Liver (tissue), 9 donors: ENCODE data around the gene GLIPR1L1. TPM values are rescaled to one million over a fixed set of nuclear protein-coding genes. Genes with fewer than 3 reads are reported as not detected.

Source experiments
- DNase-seq: peaks from one replicate; pipeline ENCODE4 v3.0.0-alpha.2; 2017; ENCODE audit warnings: low spot score
- H3K27ac ChIP-seq, 2 donors: one replicate each; pipeline ENCODE4 v1.7.0; 2013; ENCODE audit warnings: inconsistent platforms in 2 of 2, low read length in 2 of 2, control low read depth in 1 of 2, low read depth in 1 of 2, mild to moderate bottlenecking in 1 of 2
- H3K27me3 ChIP-seq, 4 donors: one replicate each; pipeline versions ENCODE4 v1.6.1 to v1.7.0; 2013; ENCODE audit warnings: low read length in 3 of 4, inconsistent platforms in 1 of 4, mild to moderate bottlenecking in 1 of 4, moderate library complexity in 1 of 4; ENCODE audit not compliant: control insufficient read depth in 4 of 4, insufficient read depth in 4 of 4
- H3K36me3 ChIP-seq, 4 donors: one replicate each; pipeline versions ENCODE4 v1.6.1 to v1.7.0; 2013; ENCODE audit warnings: low read length in 3 of 4, mild to moderate bottlenecking in 3 of 4, low read depth in 1 of 4, moderate library complexity in 1 of 4; ENCODE audit not compliant: control insufficient read depth in 4 of 4, insufficient read depth in 3 of 4
- H3K4me1 ChIP-seq, 4 donors: one replicate each; pipeline versions ENCODE4 v1.6.1 to v1.7.0; 2013; ENCODE audit warnings: low read length in 3 of 4, mild to moderate bottlenecking in 3 of 4, moderate library complexity in 1 of 4; ENCODE audit not compliant: control insufficient read depth in 4 of 4, insufficient read depth in 4 of 4
- H3K4me3 ChIP-seq, 3 donors: one replicate each; pipeline versions ENCODE4 v1.6.1 to v1.7.0; 2013; ENCODE audit warnings: low read length in 3 of 3, control low read depth in 1 of 3, low read depth in 1 of 3, mild to moderate bottlenecking in 1 of 3
- H3K9ac ChIP-seq, 2 donors: one replicate each; pipeline ENCODE4 v1.7.0; 2013; ENCODE audit warnings: low read length in 2 of 2, mild to moderate bottlenecking in 2 of 2, moderate library complexity in 2 of 2, control low read depth in 1 of 2, low read depth in 1 of 2
- H3K9me3 ChIP-seq, 4 donors: one replicate each; pipeline versions ENCODE4 v1.6.1 to v1.7.0; 2013; ENCODE audit warnings: low read length in 3 of 4; ENCODE audit not compliant: control insufficient read depth in 4 of 4
- ATF3 ChIP-seq: IDR thresholded peaks from 2 replicates; pipeline ENCODE4 v1.6.1; 2016; ENCODE audit warnings: antibody characterized with exemption
- CTCF ChIP-seq: fragments of 150-350 bp; IDR thresholded peaks from 2 replicates; pipeline ENCODE4 v1.5.1; 2017; ENCODE audit warnings: improper control_type of control experiment, low read depth, low read length; ENCODE audit not compliant: missing input control
- EGR1 ChIP-seq, 2 donors: IDR thresholded peaks; 2 replicates each; pipeline ENCODE4 v1.6.1; 2016 to 2018; ENCODE audit warnings: antibody characterized with exemption in 2 of 2, low read depth in 2 of 2
- FOXA1 ChIP-seq: IDR thresholded peaks from 2 replicates; pipeline ENCODE4 v1.6.1; 2016; ENCODE audit warnings: antibody characterized with exemption
- FOXA2 ChIP-seq: IDR thresholded peaks from 2 replicates; pipeline ENCODE4 v1.6.1; 2016; ENCODE audit warnings: antibody characterized with exemption
- GABPA ChIP-seq, 2 donors: IDR thresholded peaks in 1 of 2; conservative IDR thresholded peaks in 1 of 2; 2 replicates each; pipeline ENCODE4 v1.6.1; 2016; ENCODE audit warnings: antibody characterized with exemption in 2 of 2, mild to moderate bottlenecking in 1 of 2, moderate library complexity in 1 of 2
- HNF4A ChIP-seq, 2 donors: conservative IDR thresholded peaks; 2 replicates each; pipeline ENCODE4 v1.6.1; 2016; ENCODE audit warnings: antibody characterized with exemption in 2 of 2, mild to moderate bottlenecking in 2 of 2
- HNF4G ChIP-seq: IDR thresholded peaks from 2 replicates; pipeline ENCODE4 v1.6.1; 2016; ENCODE audit warnings: antibody characterized with exemption
- NR2F2 ChIP-seq: IDR thresholded peaks from 2 replicates; pipeline ENCODE4 v1.6.1; 2016; ENCODE audit warnings: antibody characterized with exemption
- RAD21 ChIP-seq, 2 donors: IDR thresholded peaks; 2 replicates each; pipeline ENCODE4 v1.6.1; 2016; ENCODE audit warnings: antibody characterized with exemption in 2 of 2, mild to moderate bottlenecking in 2 of 2
- REST ChIP-seq: IDR thresholded peaks from 2 replicates; pipeline ENCODE4 v1.6.1; 2016; ENCODE audit warnings: antibody characterized with exemption, mild to moderate bottlenecking
- RXRA ChIP-seq, 2 donors: IDR thresholded peaks; 2 replicates each; pipeline ENCODE4 v1.6.1; 2017 to 2018; ENCODE audit warnings: antibody characterized with exemption in 2 of 2, mild to moderate bottlenecking in 1 of 2
- SP1 ChIP-seq: IDR thresholded peaks from 2 replicates; pipeline ENCODE4 v1.6.1; 2018; ENCODE audit warnings: antibody characterized with exemption, mild to moderate bottlenecking
- TAF1 ChIP-seq: conservative IDR thresholded peaks from 2 replicates; pipeline ENCODE4 v1.6.1; 2016; ENCODE audit warnings: antibody characterized with exemption, mild to moderate bottlenecking
- YY1 ChIP-seq: IDR thresholded peaks from 2 replicates; pipeline ENCODE4 v1.6.1; 2016; ENCODE audit warnings: antibody characterized with exemption, mild to moderate bottlenecking
- WGBS: extraction: QIAGEN DNeasy Blood & Tissue Kit; methylation state at CpG from one replicate; pipeline ENCODE4 v1.1.7; 2013; 5-methylcytosine and 5-hydroxymethylcytosine counted together
- polyA plus RNA-seq, 2 donors: library from polyadenylated mRNA; stranded (reverse) in 1 of 2; unstranded in 1 of 2; fragments of 200-250 nt in 1 of 2; fragments of >200 nt in 1 of 2; fragmentation: Nextera tagmentation in 1 of 2; extraction: Ambion mirVana in 1 of 2; gene quantifications; one replicate each; pipeline versions ENCODE4 v1.2.1 to v1.2.3, GENCODE V29; 2013 to 2015
- total RNA-seq, 2 donors: library from RNA; depleted of rRNA; stranded (reverse); fragments of >200 nt; gene quantifications; one replicate each; pipeline ENCODE4 v1.2.3, GENCODE V29; 2014
- TF ChIP-seq, protein P1 (sequence below): IDR thresholded peaks from 2 replicates; pipeline ENCODE4 v1.6.1; 2016; ENCODE audit warnings: antibody characterized with exemption
- TF ChIP-seq, protein P2 (sequence below): IDR thresholded peaks from 2 replicates; pipeline ENCODE4 v1.6.1; 2016; ENCODE audit warnings: antibody characterized with exemption
- donor health status: healthy.
- donor health status: healthy.
- donor health status: healthy.
- donor health status: healthy.
- donor health status: healthy.

Gene GLIPR1L1
- total and polyA plus RNA-seq, 4 donors: not detected

- no peak for DNase-seq
- H3K36me3 ChIP-seq: no peaks in the 10 kb centered on the region
- H3K27ac ChIP-seq: no peak overlapping the region
- no peaks in the 10 kb centered on the region for H3K4me1 ChIP-seq
- H3K9me3 ChIP-seq: no peaks in the 10 kb centered on the region
- H3K9ac ChIP-seq: no peak overlapping the region
- H3K4me3 ChIP-seq: no peak overlapping the region
- TF ChIP-seq GABPA (IDR thresholded peaks at IDR 0.05 in 1 of 2, conservative IDR thresholded peaks at IDR 0.05 in 1 of 2) (no peak), EGR1 (IDR thresholded peaks at IDR 0.05; ENCODE audit: low read depth in 2 of 2) (no peak), HNF4A (conservative IDR thresholded peaks at IDR 0.05) (no peak), FOXA1 (no peak), ATF3 (no peak)
- 69% methylated on average over 2 of the region's 2 CpGs for whole genome bisulfite sequencing
- no peaks in the 10 kb centered on the region for H3K27me3 ChIP-seq
These were observed 15.9 kb downstream of the GLIPR1L1 start for GRCh38 chr12:75350413-75350812.

DNA sequence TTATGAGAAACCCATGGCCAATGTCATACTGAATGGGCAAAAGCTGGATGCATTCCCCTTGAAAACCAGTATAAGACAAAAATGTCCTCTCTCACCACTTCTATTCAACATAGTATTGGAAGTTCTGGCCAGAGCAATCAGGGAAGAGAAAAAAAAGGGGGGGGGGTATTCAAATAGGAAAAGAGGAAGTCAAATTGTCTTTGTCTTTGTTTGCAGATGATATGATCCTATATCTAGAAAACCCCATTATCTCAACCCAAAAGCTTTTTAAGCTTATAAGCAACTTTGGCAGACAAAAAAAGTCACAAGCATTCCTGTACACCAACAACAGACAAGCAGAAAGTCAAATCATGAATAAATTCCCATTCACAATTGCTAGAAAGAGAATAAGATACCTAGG lies 19.5 kb downstream of the GLIPR1L1 start:
- Histone ChIP-seq H3K4me3 (no peak overlapping the region), H3K9me3 (peaks cover 0 to 1% (median 0%) of the 10 kb centered on the region in 4 donors)

More for the DNA sequence above, 19.5 kb downstream of the GLIPR1L1 start:
- Histone ChIP-seq H3K27me3 (no peaks in the 10 kb centered on the region), H3K36me3 (no peaks in the 10 kb centered on the region), H3K4me1 (no peaks in the 10 kb centered on the region), H3K9ac (no peak overlapping the region), H3K27ac (no peak overlapping the region)
- DNase-seq: no peak
- no peak for TF ChIP-seq NR2F2
- no peak for TF ChIP-seq FOXA2
- no peak for TF ChIP-seq SP1
- no peak for TF ChIP-seq HNF4A (conservative IDR thresholded peaks at IDR 0.05)
- TF ChIP-seq YY1: no peak
- TF ChIP-seq TAF1: no peak
- no peak for TF ChIP-seq FOXA1
- TF ChIP-seq RXRA (IDR thresholded peaks at IDR 0.05): no peak
- TF ChIP-seq RAD21 (IDR thresholded peaks at IDR 0.05): no peak
- TF ChIP-seq CTCF: no peak
- TF ChIP-seq, protein P1, sequence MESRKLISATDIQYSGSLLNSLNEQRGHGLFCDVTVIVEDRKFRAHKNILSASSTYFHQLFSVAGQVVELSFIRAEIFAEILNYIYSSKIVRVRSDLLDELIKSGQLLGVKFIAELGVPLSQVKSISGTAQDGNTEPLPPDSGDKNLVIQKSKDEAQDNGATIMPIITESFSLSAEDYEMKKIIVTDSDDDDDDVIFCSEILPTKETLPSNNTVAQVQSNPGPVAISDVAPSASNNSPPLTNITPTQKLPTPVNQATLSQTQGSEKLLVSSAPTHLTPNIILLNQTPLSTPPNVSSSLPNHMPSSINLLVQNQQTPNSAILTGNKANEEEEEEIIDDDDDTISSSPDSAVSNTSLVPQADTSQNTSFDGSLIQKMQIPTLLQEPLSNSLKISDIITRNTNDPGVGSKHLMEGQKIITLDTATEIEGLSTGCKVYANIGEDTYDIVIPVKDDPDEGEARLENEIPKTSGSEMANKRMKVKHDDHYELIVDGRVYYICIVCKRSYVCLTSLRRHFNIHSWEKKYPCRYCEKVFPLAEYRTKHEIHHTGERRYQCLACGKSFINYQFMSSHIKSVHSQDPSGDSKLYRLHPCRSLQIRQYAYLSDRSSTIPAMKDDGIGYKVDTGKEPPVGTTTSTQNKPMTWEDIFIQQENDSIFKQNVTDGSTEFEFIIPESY: no peak
- TF ChIP-seq, protein P2, sequence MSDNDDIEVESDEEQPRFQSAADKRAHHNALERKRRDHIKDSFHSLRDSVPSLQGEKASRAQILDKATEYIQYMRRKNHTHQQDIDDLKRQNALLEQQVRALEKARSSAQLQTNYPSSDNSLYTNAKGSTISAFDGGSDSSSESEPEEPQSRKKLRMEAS: no peak
- TF ChIP-seq HNF4G: no peak
- no peak for TF ChIP-seq REST
- no peak for TF ChIP-seq EGR1 (IDR thresholded peaks at IDR 0.05; ENCODE audit: low read depth in 2 of 2)
